Endothelial cell of hepatic sinusoid (primary cell): ENCODE measurements around the gene MYOF.
"Not testable (repeated sequence)": the region's sequence is repeated elsewhere in the genome, so short reads cannot be mapped to it uniquely, and the experiment has no call there.

Experiments used
- in situ Hi-C: cut with HindIII; loops from 2 replicates; pipeline ENCODE4 v1.10.0; 2017; ENCODE audit warnings: low sequenced_read_pairs

The MYOF gene

GRCh38 chr10:93363891-93364648, 118.1 kb downstream of the MYOF start:
- in situ Hi-C loops: no loop called here

GRCh38 chr10:93358398-93358797, 123.7 kb downstream of the MYOF start:
- in situ Hi-C loops: not testable (repeated sequence)

- in situ Hi-C loops: no loop called here
Measured at GRCh38 chr10:93357680-93358079, 124.5 kb downstream of the MYOF start.

GRCh38 chr10:93356516-93356915, 125.6 kb downstream of the MYOF start:
- in situ Hi-C loops: no loop called here

- in situ Hi-C loops: no loop called here
Measured at GRCh38 chr10:93352638-93353383, 129.3 kb downstream of the MYOF start.

GRCh38 chr10:93346694-93347093, 135.4 kb downstream of the MYOF start:
- in situ Hi-C loops: no loop called here

- in situ Hi-C loops: no loop called here
Measured at GRCh38 chr10:93346108-93346507, 136.0 kb downstream of the MYOF start.

- in situ Hi-C loops: no loop called here
Measured at GRCh38 chr10:93344691-93345090, 137.4 kb downstream of the MYOF start.

- in situ Hi-C loops: no loop called here
Measured at GRCh38 chr10:93342921-93343320, 139.2 kb downstream of the MYOF start.

- in situ Hi-C loops: no loop called here
Measured at GRCh38 chr10:93342366-93342765, 139.8 kb downstream of the MYOF start.

- in situ Hi-C loops: no loop called here
Measured at GRCh38 chr10:93337309-93337721, 144.8 kb downstream of the MYOF start.

GRCh38 chr10:93336678-93337077, 145.5 kb downstream of the MYOF start:
- in situ Hi-C loops: no loop called here

- in situ Hi-C loops: no loop called here
Measured at GRCh38 chr10:93336110-93336509, 146.0 kb downstream of the MYOF start.

GRCh38 chr10:93334901-93335327, 147.2 kb downstream of the MYOF start:
- in situ Hi-C loops: no loop called here

GRCh38 chr10:93334181-93334580, 148.0 kb downstream of the MYOF start:
- in situ Hi-C loops: no loop called here

- in situ Hi-C loops: no loop called here
Measured at GRCh38 chr10:93333278-93333978, 148.7 kb downstream of the MYOF start.

GRCh38 chr10:93330824-93331223, 151.3 kb downstream of the MYOF start:
- in situ Hi-C loops: no loop called here

GRCh38 chr10:93319896-93320295, 162.2 kb downstream of the MYOF start:
- in situ Hi-C loops: no loop called here

GRCh38 chr10:93319096-93319495, 163.0 kb downstream of the MYOF start:
- in situ Hi-C loops: no loop called here

GRCh38 chr10:93315246-93315645, 166.9 kb downstream of the MYOF start:
- in situ Hi-C loops: no loop called here

- in situ Hi-C loops: not testable (repeated sequence)
Measured at GRCh38 chr10:93314656-93315055, 167.5 kb downstream of the MYOF start.

GRCh38 chr10:93313798-93314197, 168.3 kb downstream of the MYOF start:
- in situ Hi-C loops: no loop called here
